RWPE1 (cell line): ENCODE data around the gene SSH2.

Source experiments
- CTCF ChIA-PET: fragments of 350-600 bp; sonication (Branson Sonifier 250); formaldehyde crosslinking; extraction: SDS; loops from one replicate; lab custom pipeline; 2021; lab: Yijun Ruan, JAX
- POLR2A ChIA-PET: fragments of 400-600 bp; formaldehyde crosslinking; extraction: SDS; loops from one replicate; lab custom pipeline; 2020; ENCODE audit warnings: antibody characterized with exemption; ENCODE audit not compliant: low non-redundant PET; lab: Yijun Ruan, JAX
- DNase-seq: peaks from one replicate; pipeline ENCODE4 v3.0.0; 2012; ENCODE audit warnings: low spot score
- H3K27ac ChIP-seq: fragments of 450-650 bp; 2 replicates; pipeline ENCODE4 v1.5.1; 2017
- TF ChIP-seq, protein P1 (sequence below): fragments of 450-650 bp; conservative IDR thresholded peaks from 2 replicates; pipeline ENCODE4 v1.5.1; 2017; ENCODE audit warnings: low read depth, mild to moderate bottlenecking

The SSH2 gene

DNA sequence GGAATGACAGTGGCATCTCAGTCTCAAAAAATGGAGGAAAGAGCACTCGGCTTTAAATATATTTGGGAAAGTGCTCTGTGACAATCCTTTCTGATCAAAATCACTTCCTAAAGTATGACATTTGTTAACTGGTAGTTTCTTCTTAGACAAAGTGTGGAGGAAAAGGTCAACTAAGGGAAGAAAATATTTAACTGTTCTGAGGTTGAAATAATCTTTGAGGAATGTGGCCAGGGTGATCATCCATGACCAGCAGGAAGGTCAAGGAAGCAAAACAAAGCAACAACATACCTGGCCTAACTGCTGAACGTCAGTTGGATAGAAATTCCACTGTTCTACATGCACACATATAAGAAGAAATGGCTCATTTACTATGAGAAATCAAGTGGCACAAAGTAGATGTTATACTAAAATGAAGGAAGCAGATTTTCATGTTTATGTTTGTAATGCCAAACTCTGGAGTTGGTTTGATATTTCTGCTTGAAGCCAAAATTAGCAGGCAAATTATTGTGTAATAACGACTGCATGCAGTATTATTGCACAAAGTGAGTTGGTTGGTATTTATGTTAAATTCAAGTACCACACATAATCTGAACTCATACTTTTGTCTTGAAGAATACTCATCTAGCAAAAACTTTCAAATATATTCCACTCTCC, 220.0 kb downstream of the SSH2 start:
- DNase-seq: no peak
- H3K27ac ChIP-seq: no peak overlapping the region
- TF ChIP-seq, protein P1, sequence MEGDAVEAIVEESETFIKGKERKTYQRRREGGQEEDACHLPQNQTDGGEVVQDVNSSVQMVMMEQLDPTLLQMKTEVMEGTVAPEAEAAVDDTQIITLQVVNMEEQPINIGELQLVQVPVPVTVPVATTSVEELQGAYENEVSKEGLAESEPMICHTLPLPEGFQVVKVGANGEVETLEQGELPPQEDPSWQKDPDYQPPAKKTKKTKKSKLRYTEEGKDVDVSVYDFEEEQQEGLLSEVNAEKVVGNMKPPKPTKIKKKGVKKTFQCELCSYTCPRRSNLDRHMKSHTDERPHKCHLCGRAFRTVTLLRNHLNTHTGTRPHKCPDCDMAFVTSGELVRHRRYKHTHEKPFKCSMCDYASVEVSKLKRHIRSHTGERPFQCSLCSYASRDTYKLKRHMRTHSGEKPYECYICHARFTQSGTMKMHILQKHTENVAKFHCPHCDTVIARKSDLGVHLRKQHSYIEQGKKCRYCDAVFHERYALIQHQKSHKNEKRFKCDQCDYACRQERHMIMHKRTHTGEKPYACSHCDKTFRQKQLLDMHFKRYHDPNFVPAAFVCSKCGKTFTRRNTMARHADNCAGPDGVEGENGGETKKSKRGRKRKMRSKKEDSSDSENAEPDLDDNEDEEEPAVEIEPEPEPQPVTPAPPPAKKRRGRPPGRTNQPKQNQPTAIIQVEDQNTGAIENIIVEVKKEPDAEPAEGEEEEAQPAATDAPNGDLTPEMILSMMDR: no peak
- ChIA-PET CTCF (no interaction called here), POLR2A (no interaction called here)

DNA sequence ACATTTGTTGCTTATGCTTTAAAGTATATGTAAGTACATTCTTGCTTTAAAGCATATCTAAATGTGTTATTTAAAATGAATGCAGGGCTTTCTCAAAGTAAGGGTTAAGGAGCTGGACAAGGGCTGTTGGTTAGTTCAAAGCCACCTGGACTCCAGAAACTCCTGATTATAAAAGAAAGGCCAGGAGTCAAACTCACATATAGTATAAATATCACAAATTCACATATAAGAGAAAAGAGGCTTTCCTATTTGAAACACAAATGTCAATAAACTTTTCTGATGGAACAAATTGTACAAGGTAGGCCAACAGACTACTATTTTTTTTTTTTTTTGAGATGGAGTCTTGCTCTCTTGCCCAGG, 222.8 kb downstream of the SSH2 start:
- TF ChIP-seq, protein P1: no peak
- POLR2A ChIA-PET: no interaction called here
- CTCF ChIA-PET: no interaction called here
- H3K27ac ChIP-seq: no peak overlapping the region; the same call in 1 of the 2 replicates
- no peak for DNase-seq

DNA sequence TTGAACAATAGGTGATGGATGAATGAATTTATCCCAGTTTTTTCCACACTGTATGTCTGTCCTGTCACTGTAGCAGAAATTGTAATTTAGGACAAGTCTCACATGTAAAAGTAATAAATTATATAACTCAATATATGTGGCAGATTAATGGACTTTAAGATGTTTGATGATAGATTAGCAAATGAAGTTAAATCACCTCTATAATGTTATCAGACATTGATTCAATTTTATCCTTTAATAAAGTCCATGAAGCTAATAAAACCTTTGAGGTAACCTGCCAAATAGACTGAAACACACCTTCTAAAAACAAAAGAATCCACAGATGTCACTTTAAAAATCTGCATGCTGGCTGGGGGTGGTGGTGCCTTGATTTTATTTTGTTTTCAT, 224.0 kb downstream of the SSH2 start:
- no peak for DNase-seq
- H3K27ac ChIP-seq: no peak overlapping the region
- TF ChIP-seq, protein P1: no peak
- ChIA-PET CTCF (no interaction called here), POLR2A (interaction anchor here (0.5 kb wide), 1 partner anchor 224 kb away, joined by 3 read pairs; the partner anchor contains the start of gene SSH2)

DNA sequence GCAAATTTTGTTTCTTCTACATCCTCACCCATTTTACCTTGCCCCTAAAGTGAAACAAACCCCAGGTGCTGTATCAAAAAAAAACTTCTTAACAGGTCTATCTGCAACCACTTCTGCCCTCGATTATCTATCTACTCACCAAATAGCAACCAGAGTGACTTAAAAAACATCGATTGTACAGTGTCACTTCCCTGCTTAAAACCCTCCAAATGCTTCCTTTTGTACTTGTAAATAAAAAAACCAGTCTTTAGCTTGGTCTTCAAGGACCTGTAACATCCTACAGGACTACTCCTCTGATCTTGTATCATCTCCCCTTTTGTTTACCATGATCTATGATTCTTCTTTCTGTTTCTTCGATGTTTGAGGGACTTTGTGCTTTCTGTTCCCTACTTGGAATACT, 224.6 kb downstream of the SSH2 start:
- DNase-seq: no peak
- TF ChIP-seq, protein P1: no peak
- H3K27ac ChIP-seq: no peak overlapping the region
- ChIA-PET CTCF (no interaction called here), POLR2A (no interaction called here)

DNA sequence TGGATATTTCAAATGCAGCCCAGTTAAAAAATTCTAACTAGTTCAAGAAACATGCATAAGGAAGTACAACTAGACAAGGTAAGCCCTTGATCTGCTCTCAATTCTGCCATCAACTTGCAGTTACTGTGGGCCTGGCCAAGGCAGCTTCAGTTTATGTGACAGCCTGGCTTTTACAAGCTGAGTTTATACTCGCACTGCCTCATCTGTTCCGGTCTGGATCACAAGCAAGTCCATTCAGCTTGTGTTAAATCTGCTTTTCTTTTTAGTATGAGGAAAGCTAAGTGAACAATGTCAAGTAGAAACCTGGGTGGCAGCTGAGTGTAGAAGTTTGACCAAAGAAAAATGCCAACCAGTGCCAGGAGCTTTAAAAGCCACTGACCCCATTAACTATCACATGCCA, 230.7 kb downstream of the SSH2 start:
- POLR2A ChIA-PET: no interaction called here
- TF ChIP-seq, protein P1: no peak
- CTCF ChIA-PET: interaction anchor here (0.5 to 1.1 kb wide), 2 partner anchors 17 to 273 kb away, joined by 3 to 5 read pairs; no protein-coding TSS in a partner anchor
- no peak for DNase-seq
- H3K27ac ChIP-seq: no peak overlapping the region

DNA sequence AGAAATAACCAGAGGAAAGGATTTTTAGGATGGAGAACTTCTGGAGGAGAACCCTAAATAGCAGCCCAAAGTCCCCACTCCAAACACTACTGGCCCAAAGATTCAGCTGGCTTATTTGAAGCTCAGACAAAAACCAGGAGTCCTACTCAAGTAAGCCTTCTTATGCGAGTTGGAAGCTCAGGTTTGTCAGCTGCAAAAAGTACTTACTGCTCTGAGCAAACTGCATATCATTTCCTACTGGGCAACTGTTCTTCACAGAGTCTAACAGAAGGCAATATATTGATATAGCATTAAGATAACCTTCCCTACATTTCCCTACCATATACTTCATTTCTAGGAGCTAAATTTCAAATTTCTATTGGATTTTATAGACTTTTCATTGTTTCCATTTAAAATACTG, 231.2 kb downstream of the SSH2 start:
- DNase-seq: no peak
- CTCF ChIA-PET: no interaction called here
- POLR2A ChIA-PET: no interaction called here
- TF ChIP-seq, protein P1: no peak
- H3K27ac ChIP-seq: no peak overlapping the region
